GDM1 (cell line): ENCODE data around the gene RHOH.

ENCODE experiments used
- DNase-seq: peaks from one replicate; lab custom pipeline; 2025; lab: John Stamatoyannopoulos, UW

RHOH gene

GRCh38 chr4:40205259-40206198 is 8.7 kb downstream of the RHOH start:
- DNase-seq = peak; percentile 46

GRCh38 chr4:40206426-40206825 is 9.6 kb downstream of the RHOH start:
- no peak for DNase-seq

GRCh38 chr4:40209401-40209800 is 12.6 kb downstream of the RHOH start:
- no peak for DNase-seq

- DNase-seq = no peak
These were observed 13.9 kb downstream of the RHOH start for GRCh38 chr4:40210776-40211175.

GRCh38 chr4:40211224-40212185 is 14.7 kb downstream of the RHOH start:
- DNase-seq = no peak

- DNase-seq = no peak
These were observed 16.1 kb downstream of the RHOH start for GRCh38 chr4:40212674-40213527.

- no peak for DNase-seq
These were observed 17.2 kb downstream of the RHOH start for GRCh38 chr4:40214038-40214437.

GRCh38 chr4:40214661-40215418 is 18.0 kb downstream of the RHOH start:
- no peak for DNase-seq

GRCh38 chr4:40216622-40217366 is 20.0 kb downstream of the RHOH start:
- no peak for DNase-seq

- DNase-seq = no peak
These were observed 24.9 kb downstream of the RHOH start for GRCh38 chr4:40221744-40222143.

GRCh38 chr4:40223343-40223742 is 26.5 kb downstream of the RHOH start:
- DNase-seq = no peak

GRCh38 chr4:40224432-40224831 is 27.6 kb downstream of the RHOH start:
- no peak for DNase-seq

- no peak for DNase-seq
These were observed 28.7 kb downstream of the RHOH start for GRCh38 chr4:40225497-40225896.

GRCh38 chr4:40227284-40227683 is 30.5 kb downstream of the RHOH start:
- DNase-seq = peak; percentile 37

- no peak for DNase-seq
These were observed 31.9 kb downstream of the RHOH start for GRCh38 chr4:40228497-40229365.

GRCh38 chr4:40231316-40231863 is 34.6 kb downstream of the RHOH start:
- DNase-seq = no peak

GRCh38 chr4:40232610-40233009 is 35.8 kb downstream of the RHOH start:
- no peak for DNase-seq

- DNase-seq = no peak
These were observed 36.4 kb downstream of the RHOH start for GRCh38 chr4:40233227-40233626.

GRCh38 chr4:40234519-40235039 is 37.7 kb downstream of the RHOH start:
- DNase-seq = no peak
